Heart right ventricle (tissue), 16 donors: ENCODE data around the gene DNASE2B. TPM values are rescaled to one million over a fixed set of nuclear protein-coding genes. Genes with fewer than 3 reads are reported as not detected.
A peak's percentile ranks its signal among the peaks of the same experiment; 100 is the strongest.

Experiments
- ATAC-seq, 8 donors: fragments of 200-7000 bp; cut with Tn5 transposase; one replicate each; pipeline ENCODE4 v1.9.1; 2020; ENCODE audit warnings: mild to moderate bottlenecking in 8 of 8, moderate library complexity in 8 of 8, moderate number of reproducible peaks in 1 of 8
- DNase-seq, 2 donors: peaks; one replicate each; pipeline ENCODE4 v3.0.0-alpha.2; 2020
- H3K27ac ChIP-seq, 10 donors: fragments of 200-600 bp; sonication (generic) in 2 of 10; one replicate each; pipeline versions ENCODE4 v1.5.0 to v1.8.0; 2020 to 2022; ENCODE audit warnings: mild to moderate bottlenecking in 3 of 10
- H3K27me3 ChIP-seq, 7 donors: fragments of 200-600 bp; one replicate each; pipeline ENCODE4 v1.8.0; 2021 to 2022; ENCODE audit warnings: mild to moderate bottlenecking in 2 of 7
- H3K36me3 ChIP-seq, 9 donors: fragments of 200-600 bp; sonication (generic) in 1 of 9; one replicate each; pipeline versions ENCODE4 v1.5.0 to v1.8.0; 2020 to 2022; ENCODE audit warnings: mild to moderate bottlenecking in 2 of 9
- H3K4me1 ChIP-seq, 9 donors: fragments of 200-600 bp; sonication (generic) in 1 of 9; one replicate each; pipeline versions ENCODE4 v1.5.0 to v1.8.0; 2020 to 2022; ENCODE audit warnings: mild to moderate bottlenecking in 4 of 9
- H3K4me3 ChIP-seq, 10 donors: fragments of 200-600 bp; sonication (generic) in 2 of 10; one replicate each; pipeline versions ENCODE4 v1.5.0 to v1.8.0; 2020 to 2022; ENCODE audit warnings: mild to moderate bottlenecking in 7 of 10, moderate library complexity in 2 of 10
- H3K9me3 ChIP-seq, 11 donors: fragments of 200-600 bp in 10 of 11; sonication (generic) in 2 of 11; one replicate each; pipeline versions ENCODE4 v1.5.0 to v1.8.0; 2013 to 2022; ENCODE audit warnings: mild to moderate bottlenecking in 2 of 11, control low read depth in 1 of 11, moderate library complexity in 1 of 11
- WGBS, 2 donors: extraction: QIAGEN DNeasy Blood & Tissue Kit; methylation state at CpG; one replicate each; pipeline ENCODE4 v1.1.7; 2013; ENCODE audit warnings: inconsistent platforms in 1 of 2; 5-methylcytosine and 5-hydroxymethylcytosine counted together
- intact Hi-C, 10 donors: fragments of 100-400 bp; cut with DNase I; formaldehyde crosslinking; loops; one replicate each; pipeline versions ENCODE4 v1.11.1 to v1.14.2; 2022
- polyA plus RNA-seq, 2 donors: library from polyadenylated mRNA; stranded (reverse); fragments of 200-250 nt; gene quantifications; one replicate each; pipeline ENCODE4 v1.2.3, GENCODE V29; 2013
- total RNA-seq, 10 donors: library from RNA; stranded (reverse); fragmentation: NEBNext Ultra II Directional in 3 of 10; extraction: Animal tissue kit (Norgen Biotek cat#: 25700) in 3 of 10; gene quantifications; one replicate each; pipeline versions ENCODE4 v1.2.1 to v1.2.4, GENCODE V29; 2021 to 2023
- TF ChIP-seq, protein P1 (sequence below), 9 donors: fragments of 200-600 bp; sonication (generic) in 2 of 9; IDR thresholded peaks; one replicate each; pipeline versions ENCODE4 v1.5.0 to v1.8.0; 2021 to 2022; ENCODE audit warnings: antibody characterized with exemption in 9 of 9, mild to moderate bottlenecking in 5 of 9, moderate library complexity in 1 of 9
- donor health status: Arrhythmogenic right ventricular cardiomyopathy.
- donor health status: ischemic (EF 13 %, LVEDD 7.1; RV severe dilation, severe dysfunction).
- donor health status: healthy with polysubstance abuse.
- donor health status: DM: no; HTN: yes; CAD: no.
- donor health status: DM: no; HTN: no; CAD: no.
- donor health status: ischemic (EF 25% LVEDD 6.9; RV normal size, moderate dysfunction).
- donor health status: ischemic (EF 25% LVEDD 5.7; RV mildly dilated, moderate dysfunction).
- donor health status: healthy.
- donor health status: DM: yes; HTN: yes; CAD: no.
- donor health status: Ischemic cardiomyopathy.
- donor health status: ischemic (EF 35%, LVEDD 5.7; RV mildly dilated, moderate dysfunction).
- donor health status: nonischemic (EF 11% LVEDD 7.7; RV severe dilation, severe dysfunction).
- donor health status: DM: yes; HTN: yes; CAD: no.
- donor health status: PGD.
- donor health status: ischemic (EF 29% LVEDD 5.4; RV normal size, mild dysfunction).
- donor health status: nonischemic (EF 23%, LVEDD 6.1; RV moderate dilation, normal function).

DNASE2B gene
- total and polyA plus RNA-seq, 12 donors, result 0.20 TPM; not detected in 11

DNA sequence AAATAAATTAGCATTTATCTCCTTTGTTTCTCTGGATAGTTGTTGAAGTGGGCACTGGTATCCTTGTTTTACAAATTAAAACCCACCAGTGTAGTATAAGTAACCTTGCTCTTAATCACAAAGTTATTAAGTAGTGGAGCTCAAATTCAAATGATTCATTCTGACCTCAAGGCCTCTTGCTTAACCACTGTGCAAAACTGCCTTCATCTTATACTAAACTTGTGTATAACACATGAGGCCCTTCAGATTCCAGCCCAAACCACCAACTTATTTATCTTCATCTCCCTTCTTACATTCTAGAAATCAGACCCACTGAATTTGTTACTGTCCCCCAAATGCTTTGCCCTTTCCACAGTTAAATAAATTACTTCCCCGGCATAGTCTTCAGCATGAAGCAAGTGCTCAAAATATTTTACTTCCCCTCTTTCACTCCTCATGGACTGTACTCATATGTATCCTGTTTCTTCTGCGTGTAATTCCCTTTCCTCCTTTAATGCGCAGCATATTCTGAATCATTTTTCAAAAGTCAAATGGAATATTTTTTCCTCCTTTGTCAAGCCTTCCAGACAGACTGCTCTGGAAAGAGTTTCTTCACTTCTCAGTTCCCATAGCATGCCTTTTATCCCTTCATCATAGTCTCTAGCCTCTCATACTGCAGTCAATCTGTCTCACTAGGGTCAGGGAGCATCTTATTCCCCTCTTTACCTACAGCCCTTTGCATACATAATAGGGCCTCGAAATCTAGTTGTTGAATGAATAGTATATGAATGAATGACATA, 19.0 kb upstream of the DNASE2B start:
- Histone ChIP-seq H3K4me3 (no peak overlapping the region), H3K9me3 (no peaks in the 10 kb centered on the region), H3K27me3 (no peaks in the 10 kb centered on the region), H3K4me1 (peaks cover 6 to 24% (median 15%) of the 10 kb centered on the region in 9 donors), H3K36me3 (no peaks in the 10 kb centered on the region), H3K27ac (no peak overlapping the region)
- 78 to 81% methylated on average over 4 of the region's 4 CpGs for WGBS, 2 donors
- intact Hi-C loops, result no loop called here
- ATAC-seq (peak in 1 of 8 donors; percentile 24), DNase-seq (no peak)
- TF ChIP-seq, protein P1, sequence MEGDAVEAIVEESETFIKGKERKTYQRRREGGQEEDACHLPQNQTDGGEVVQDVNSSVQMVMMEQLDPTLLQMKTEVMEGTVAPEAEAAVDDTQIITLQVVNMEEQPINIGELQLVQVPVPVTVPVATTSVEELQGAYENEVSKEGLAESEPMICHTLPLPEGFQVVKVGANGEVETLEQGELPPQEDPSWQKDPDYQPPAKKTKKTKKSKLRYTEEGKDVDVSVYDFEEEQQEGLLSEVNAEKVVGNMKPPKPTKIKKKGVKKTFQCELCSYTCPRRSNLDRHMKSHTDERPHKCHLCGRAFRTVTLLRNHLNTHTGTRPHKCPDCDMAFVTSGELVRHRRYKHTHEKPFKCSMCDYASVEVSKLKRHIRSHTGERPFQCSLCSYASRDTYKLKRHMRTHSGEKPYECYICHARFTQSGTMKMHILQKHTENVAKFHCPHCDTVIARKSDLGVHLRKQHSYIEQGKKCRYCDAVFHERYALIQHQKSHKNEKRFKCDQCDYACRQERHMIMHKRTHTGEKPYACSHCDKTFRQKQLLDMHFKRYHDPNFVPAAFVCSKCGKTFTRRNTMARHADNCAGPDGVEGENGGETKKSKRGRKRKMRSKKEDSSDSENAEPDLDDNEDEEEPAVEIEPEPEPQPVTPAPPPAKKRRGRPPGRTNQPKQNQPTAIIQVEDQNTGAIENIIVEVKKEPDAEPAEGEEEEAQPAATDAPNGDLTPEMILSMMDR (IDR thresholded peaks at IDR 0.05), result no peak

GRCh38 chr1:84379917-84380180, 18.4 kb upstream of the DNASE2B start:
- H3K4me3 ChIP-seq, result no peak overlapping the region
- H3K27ac ChIP-seq, result no peak overlapping the region
- H3K9me3 ChIP-seq, result no peaks in the 10 kb centered on the region
- ATAC-seq, result no peak
- no peaks in the 10 kb centered on the region for H3K36me3 ChIP-seq
- WGBS, 2 donors, result 63 to 68% methylated on average over 1 of the region's 1 CpG
- H3K27me3 ChIP-seq, result no peaks in the 10 kb centered on the region
- TF ChIP-seq, protein P1 (IDR thresholded peaks at IDR 0.05), result no peak
- intact Hi-C loops, result no loop called here
- H3K4me1 ChIP-seq, result peaks cover under 1 to 18% (median 9%) of the 10 kb centered on the region in 9 donors
- no peak for DNase-seq

- Histone ChIP-seq H3K36me3 (no peaks in the 10 kb centered on the region), H3K4me1 (peaks cover 0 to 15% (median 0%) of the 10 kb centered on the region in 9 donors), H3K9me3 (no peaks in the 10 kb centered on the region), H3K4me3 (no peak overlapping the region), H3K27me3 (no peaks in the 10 kb centered on the region), H3K27ac (no peak overlapping the region)
- DNase-seq, result no peak
- WGBS, 2 donors, result 61 to 71% methylated on average over 3 of the region's 3 CpGs
- no peak for ATAC-seq
- intact Hi-C loops, result no loop called here
- TF ChIP-seq, protein P1 (IDR thresholded peaks at IDR 0.05), result no peak
Measured at GRCh38 chr1:84382127-84382526, 16.2 kb upstream of the DNASE2B start.

- TF ChIP-seq, protein P1 (IDR thresholded peaks at IDR 0.05), result no peak
- 84 to 98% methylated on average over 1 of the region's 1 CpG for WGBS, 2 donors
- H3K27ac ChIP-seq, result no peak overlapping the region
- DNase-seq (no peak), ATAC-seq (no peak)
- H3K36me3 ChIP-seq, result no peaks in the 10 kb centered on the region
- no peaks in the 10 kb centered on the region for H3K27me3 ChIP-seq
- no peaks in the 10 kb centered on the region for H3K9me3 ChIP-seq
- no peak overlapping the region for H3K4me3 ChIP-seq
- intact Hi-C loops, result no loop called here
- peaks cover 0 to 8% (median 0%) of the 10 kb centered on the region in 9 donors for H3K4me1 ChIP-seq
Measured at GRCh38 chr1:84385347-84385746, 12.9 kb upstream of the DNASE2B start.
